Left ventricle myocardium inferior (tissue), 1 donor: ENCODE data around the gene PARL. TPM values are rescaled to one million over a fixed set of nuclear protein-coding genes. Genes with fewer than 3 reads are reported as not detected.

Experiments used
- DNase-seq: peaks from one replicate; pipeline ENCODE4 v3.0.0-alpha.2; 2020
- H3K27ac ChIP-seq: fragments of 200-600 bp; replicated peaks from 2 replicates; pipeline ENCODE4 v1.8.0; 2021
- H3K27me3 ChIP-seq: fragments of 200-600 bp; 2 replicates; pipeline ENCODE4 v1.8.0; 2021; ENCODE audit warnings: low read depth
- H3K36me3 ChIP-seq: fragments of 200-600 bp; 2 replicates; pipeline ENCODE4 v1.8.0; 2021
- H3K4me1 ChIP-seq: fragments of 200-600 bp; 2 replicates; pipeline ENCODE4 v1.8.0; 2021
- H3K4me3 ChIP-seq: fragments of 200-600 bp; 2 replicates; pipeline ENCODE4 v1.8.0; 2021; ENCODE audit warnings: mild to moderate bottlenecking, moderate library complexity
- H3K9me3 ChIP-seq: fragments of 200-600 bp; replicated peaks from 2 replicates; pipeline ENCODE4 v1.8.0; 2021
- CTCF ChIP-seq: fragments of 200-600 bp; IDR thresholded peaks from 2 replicates; pipeline ENCODE4 v1.8.0; 2021; ENCODE audit warnings: antibody characterized with exemption, mild to moderate bottlenecking, borderline replicate concordance
- intact Hi-C: fragments of 100-400 bp; cut with micrococcal nuclease; formaldehyde crosslinking; loops from one replicate; pipeline ENCODE4 v1.11.0; 2022
- total RNA-seq: library from RNA; stranded (reverse); fragmentation: NEBNext Ultra II Directional; extraction: Animal tissue kit (Norgen Biotek cat#: 25700); gene quantifications from one replicate; pipeline ENCODE4 v1.2.1, GENCODE V29; 2021
- donor health status: DM: no; HTN: yes; CAD: no; lungs with severe emphysema.

PARL gene
- total RNA-seq, 1 donor from 2014 or later = 52.8 TPM

DNA sequence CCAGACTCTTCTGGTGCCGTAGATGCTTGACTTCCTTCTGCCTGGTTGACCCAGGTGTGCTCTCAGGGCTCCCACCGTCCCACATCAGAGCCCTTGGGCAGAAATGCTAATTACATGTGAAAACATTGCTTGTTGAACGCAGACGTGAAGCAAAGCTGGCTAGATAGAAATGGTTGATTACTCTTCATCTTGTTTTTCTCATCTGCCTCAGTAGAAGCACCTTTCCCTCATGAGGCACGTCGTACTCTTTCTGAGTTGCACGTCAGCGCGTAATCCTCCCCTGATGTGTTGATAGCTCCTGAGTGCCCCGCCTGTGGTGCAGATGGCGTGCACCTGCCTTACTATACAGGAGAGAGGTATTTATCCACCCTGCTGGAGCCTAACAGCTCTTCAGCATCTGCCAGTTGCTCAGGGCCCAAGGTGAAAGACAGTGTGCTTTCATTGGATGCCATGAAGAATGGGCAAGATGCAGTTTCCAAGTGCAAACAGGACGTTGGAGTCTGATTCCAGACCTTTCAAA, 77.4 kb downstream of the PARL start:
- intact Hi-C loops = no loop called here
- Histone ChIP-seq H3K4me1 (peaks cover 3% of the 10 kb centered on the region), H3K27ac (no peak overlapping the region), H3K9me3 (no peaks in the 10 kb centered on the region), H3K36me3 (peaks cover 91% of the 10 kb centered on the region), H3K4me3 (no peak overlapping the region), H3K27me3 (no peaks in the 10 kb centered on the region)
- no peak for DNase-seq
- no peak for TF ChIP-seq CTCF

DNA sequence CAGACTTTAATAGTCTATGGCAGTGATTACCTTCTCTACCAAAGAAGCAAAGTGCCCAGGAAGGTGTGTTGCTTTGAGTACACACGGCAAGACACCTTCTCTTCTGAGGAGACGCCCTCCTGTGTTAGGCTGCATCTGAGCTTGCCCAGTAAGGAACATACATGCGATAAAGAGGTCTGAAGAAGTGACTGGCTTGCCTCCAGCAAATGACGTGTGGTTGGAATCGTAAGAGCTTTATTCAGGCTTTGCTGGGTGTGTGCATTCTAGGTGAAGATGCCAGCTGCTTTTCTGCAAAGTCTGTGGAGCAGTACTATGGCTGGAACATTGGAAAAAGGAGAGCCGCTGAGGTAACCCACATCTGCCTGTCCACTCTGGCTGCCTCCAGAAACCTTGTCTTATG, 81.7 kb downstream of the PARL start:
- Histone ChIP-seq H3K4me1 (peaks cover 15% of the 10 kb centered on the region), H3K36me3 (peaks cover 96% of the 10 kb centered on the region), H3K27ac (no peak overlapping the region), H3K9me3 (no peaks in the 10 kb centered on the region), H3K27me3 (no peaks in the 10 kb centered on the region), H3K4me3 (no peak overlapping the region)
- no peak for DNase-seq
- TF ChIP-seq CTCF = no peak
- intact Hi-C loops = no loop called here

DNA sequence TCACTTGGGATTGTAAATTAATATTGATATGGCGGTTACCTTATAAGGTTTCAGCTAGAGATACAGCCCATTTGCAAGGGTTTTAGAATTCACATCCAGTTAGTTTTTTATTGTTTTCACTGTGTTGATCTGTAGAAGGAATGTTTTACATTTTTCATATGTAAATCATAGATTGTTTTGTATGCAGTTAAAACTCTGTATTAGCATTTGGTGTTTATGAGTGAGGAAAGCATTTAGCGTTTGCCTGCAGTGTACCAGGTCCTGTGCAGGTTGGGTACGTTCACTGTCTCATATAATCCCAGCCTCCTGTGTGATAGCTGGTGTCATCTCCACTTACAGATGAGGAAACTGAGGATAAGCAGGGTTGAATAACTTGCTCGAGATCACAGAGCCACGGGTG, 83.1 kb downstream of the PARL start:
- intact Hi-C loops = no loop called here
- no peak for DNase-seq
- Histone ChIP-seq H3K4me1 (peaks cover 15% of the 10 kb centered on the region), H3K27ac (no peak overlapping the region), H3K36me3 (peaks cover 89% of the 10 kb centered on the region), H3K4me3 (no peak overlapping the region), H3K27me3 (no peaks in the 10 kb centered on the region), H3K9me3 (no peaks in the 10 kb centered on the region)
- no peak for TF ChIP-seq CTCF

DNA sequence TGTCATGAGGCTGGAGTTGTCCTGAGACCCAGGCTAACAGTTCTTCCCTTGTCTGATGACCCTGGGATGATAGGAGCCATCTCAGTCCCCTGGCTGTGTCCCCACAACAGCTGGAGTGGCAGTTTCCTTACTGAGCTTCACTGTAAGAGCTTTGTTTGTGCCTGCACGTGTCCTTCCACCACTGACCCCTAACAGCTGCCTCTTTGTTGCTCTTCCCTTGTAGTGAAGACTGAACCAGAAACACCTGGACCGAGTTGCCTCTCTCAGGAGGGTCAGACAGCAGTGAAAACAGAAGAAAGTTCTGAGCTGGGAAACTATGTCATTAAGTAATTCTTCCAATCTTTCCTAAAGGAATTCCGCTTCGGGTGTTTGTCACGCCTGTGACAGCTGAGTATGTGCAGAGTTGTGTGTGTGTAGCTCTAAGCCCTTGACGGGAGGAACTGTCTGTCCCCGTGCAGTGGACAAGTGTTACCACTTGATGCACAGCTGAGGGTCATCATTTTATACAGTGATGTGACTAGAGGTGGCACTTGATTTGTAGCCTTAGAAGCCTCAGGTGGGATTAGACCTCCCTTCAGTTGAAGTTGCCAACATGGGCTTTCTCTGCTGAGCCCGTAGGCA, 84.3 kb downstream of the PARL start:
- no peak for DNase-seq
- Histone ChIP-seq H3K4me3 (no peak overlapping the region), H3K36me3 (peaks cover 77% of the 10 kb centered on the region), H3K9me3 (no peaks in the 10 kb centered on the region), H3K4me1 (peaks cover 21% of the 10 kb centered on the region), H3K27me3 (no peaks in the 10 kb centered on the region), H3K27ac (peak overlapping the region; percentile 51)
- TF ChIP-seq CTCF = no peak
- intact Hi-C loops = no loop called here

DNA sequence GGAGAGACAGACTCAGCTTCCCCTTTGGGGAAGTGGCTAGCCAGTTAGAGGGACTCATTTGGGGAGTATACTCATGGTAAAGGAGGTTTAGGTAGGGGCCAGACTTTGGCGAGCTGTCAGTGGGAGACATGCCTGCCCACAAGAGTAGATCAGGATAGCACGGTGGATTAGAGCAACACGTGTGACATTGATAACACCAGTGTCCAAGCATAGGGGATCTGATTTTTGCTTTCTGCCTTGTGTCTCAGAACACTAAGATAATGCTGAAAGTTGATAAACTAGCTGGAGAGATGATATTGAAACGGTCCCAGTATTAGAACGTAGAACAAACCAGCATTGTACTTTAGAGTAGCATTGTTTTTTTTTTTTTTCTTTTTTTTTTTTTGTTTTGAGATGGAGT, 85.2 kb downstream of the PARL start:
- Histone ChIP-seq H3K27me3 (no peaks in the 10 kb centered on the region), H3K36me3 (peaks cover 68% of the 10 kb centered on the region), H3K27ac (no peak overlapping the region), H3K4me1 (peaks cover 25% of the 10 kb centered on the region), H3K4me3 (no peak overlapping the region), H3K9me3 (no peaks in the 10 kb centered on the region)
- TF ChIP-seq CTCF = no peak
- intact Hi-C loops = no loop called here
- no peak for DNase-seq
